ENCODE data around the gene DNAH17. TPM values are rescaled to one million over a fixed set of nuclear protein-coding genes. Genes with fewer than 3 reads are reported as not detected.

The DNAH17 gene
- total RNA-seq, 1 donor from 2014 or later, result 0.45 TPM

GRCh38 chr17:78458736-78459335, 118.4 kb downstream of the DNAH17 start:
- DNase-seq (ENCODE audit: low spot score), result no peak

DNA sequence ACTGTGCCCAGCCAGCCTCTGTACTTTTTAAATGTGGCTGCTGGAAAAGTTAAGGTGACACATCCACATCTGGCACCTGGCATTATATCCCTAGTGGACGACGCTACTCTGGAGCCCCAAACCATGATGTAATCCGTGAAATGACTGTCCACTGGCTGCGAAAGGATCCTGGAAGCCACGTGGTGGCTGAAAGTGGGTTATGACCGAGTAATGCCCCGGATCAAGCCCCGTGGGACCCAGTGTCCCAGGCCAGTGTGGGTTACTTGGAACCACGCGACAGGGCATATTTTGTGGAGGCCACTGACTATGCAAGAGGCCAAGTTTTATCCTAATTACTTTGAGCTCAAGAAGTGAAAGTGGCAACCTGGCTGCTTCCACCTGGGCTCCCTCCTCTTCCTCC, 119.1 kb downstream of the DNAH17 start:
- no peak for DNase-seq (ENCODE audit: low spot score)

DNA sequence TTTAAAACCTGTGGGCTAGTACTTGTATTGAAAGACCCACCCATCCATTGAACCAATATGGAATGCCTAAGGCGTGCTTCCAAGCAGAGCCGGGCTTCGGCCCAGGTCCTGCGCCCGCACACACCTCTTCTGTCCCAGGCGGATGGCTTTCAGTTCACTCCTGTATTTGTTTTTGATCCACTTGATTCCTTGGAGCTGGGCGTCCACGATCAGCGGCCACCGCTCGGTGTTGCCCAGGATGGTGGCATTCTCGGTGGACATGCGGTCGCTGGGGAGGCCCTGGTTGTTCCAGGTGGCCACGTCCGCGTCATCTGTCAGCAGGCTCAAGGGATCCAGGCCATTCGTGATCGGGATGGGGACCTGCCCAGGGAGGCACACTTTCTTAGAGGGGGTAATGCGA, 122.8 kb downstream of the DNAH17 start:
- DNase-seq (ENCODE audit: low spot score), result no peak

- DNase-seq (ENCODE audit: low spot score), result no peak
Measured at GRCh38 chr17:78451753-78452152, 125.4 kb downstream of the DNAH17 start.

DNA sequence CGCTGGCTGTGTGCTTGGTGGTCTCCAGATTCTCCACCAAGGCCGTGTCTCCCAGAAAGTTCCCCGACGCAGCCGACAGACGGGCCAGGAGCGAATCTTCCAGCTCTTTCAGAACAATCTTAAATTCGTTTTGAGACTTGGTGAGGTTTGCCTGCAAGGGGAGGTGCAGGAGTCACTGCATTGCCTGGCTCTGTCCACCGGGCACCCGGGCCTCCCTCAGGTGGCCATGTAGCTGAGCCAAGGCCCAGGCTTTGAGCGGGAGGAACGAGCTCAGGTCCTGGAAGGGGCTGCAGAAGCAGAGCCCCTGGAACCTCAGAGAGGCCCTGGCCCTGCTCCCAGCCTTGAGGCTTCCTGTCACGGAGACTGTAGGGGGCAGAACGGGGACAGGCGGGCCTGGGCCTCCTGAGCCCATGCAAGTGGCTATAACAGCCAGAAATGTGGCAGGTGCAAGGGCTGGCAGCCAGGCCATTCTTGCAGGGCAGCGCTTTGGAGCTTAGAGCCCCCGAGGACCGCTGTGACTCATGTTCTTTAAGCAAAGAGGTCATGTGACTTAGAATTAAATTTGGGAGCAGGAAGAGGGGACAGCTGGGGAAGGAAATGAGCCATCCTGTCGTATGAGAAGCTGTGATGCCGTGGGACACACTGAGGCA, 126.4 kb downstream of the DNAH17 start:
- DNase-seq (ENCODE audit: low spot score), result no peak

- DNase-seq (ENCODE audit: low spot score), result no peak
Measured at GRCh38 chr17:78449983-78450595, 127.1 kb downstream of the DNAH17 start.

- DNase-seq (ENCODE audit: low spot score), result no peak
Measured at GRCh38 chr17:78448356-78448993, 128.7 kb downstream of the DNAH17 start.

GRCh38 chr17:78446833-78447232, 130.4 kb downstream of the DNAH17 start:
- no peak for DNase-seq (ENCODE audit: low spot score)

GRCh38 chr17:78444392-78444791, 132.8 kb downstream of the DNAH17 start:
- no peak for DNase-seq (ENCODE audit: low spot score)

DNA sequence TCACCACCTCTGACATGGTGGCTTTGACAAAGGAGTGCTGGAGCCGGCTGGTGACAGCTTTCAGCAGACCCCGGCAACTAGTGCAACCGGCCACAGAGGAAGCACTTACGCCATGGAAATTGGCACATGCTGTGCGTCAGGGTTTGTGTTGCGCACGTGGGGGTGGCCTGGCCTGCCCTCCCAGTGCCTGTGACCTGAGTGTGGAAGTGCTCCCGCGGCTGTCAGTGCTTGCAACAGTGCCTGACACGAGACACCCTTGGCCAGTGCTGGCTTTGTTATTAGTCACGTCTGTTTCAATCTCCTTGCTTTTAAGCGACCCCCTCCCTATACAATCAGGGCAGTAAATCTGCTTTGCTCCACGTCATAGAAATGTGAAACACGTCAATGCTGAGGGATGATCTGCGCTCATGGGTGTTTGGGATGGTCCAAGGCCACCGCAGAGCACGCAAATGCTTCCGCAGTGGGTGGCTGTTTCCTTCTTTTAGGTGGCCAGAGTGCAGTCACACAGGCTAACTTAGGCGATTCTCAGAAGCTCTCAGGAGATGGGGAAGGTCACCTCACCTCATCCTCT, 134.5 kb downstream of the DNAH17 start:
- no peak for DNase-seq (ENCODE audit: low spot score)

GRCh38 chr17:78441271-78441971, 135.8 kb downstream of the DNAH17 start:
- no peak for DNase-seq (ENCODE audit: low spot score)

- DNase-seq (ENCODE audit: low spot score), result no peak
Measured at GRCh38 chr17:78438694-78439325, 138.4 kb downstream of the DNAH17 start.

- DNase-seq (ENCODE audit: low spot score), result no peak
Measured at GRCh38 chr17:78438271-78438691, 138.9 kb downstream of the DNAH17 start.

GRCh38 chr17:78437508-78438169, 139.6 kb downstream of the DNAH17 start:
- DNase-seq (ENCODE audit: low spot score), result no peak

- no peak for DNase-seq (ENCODE audit: low spot score)
Measured at GRCh38 chr17:78435330-78436005, 141.7 kb downstream of the DNAH17 start.

DNA sequence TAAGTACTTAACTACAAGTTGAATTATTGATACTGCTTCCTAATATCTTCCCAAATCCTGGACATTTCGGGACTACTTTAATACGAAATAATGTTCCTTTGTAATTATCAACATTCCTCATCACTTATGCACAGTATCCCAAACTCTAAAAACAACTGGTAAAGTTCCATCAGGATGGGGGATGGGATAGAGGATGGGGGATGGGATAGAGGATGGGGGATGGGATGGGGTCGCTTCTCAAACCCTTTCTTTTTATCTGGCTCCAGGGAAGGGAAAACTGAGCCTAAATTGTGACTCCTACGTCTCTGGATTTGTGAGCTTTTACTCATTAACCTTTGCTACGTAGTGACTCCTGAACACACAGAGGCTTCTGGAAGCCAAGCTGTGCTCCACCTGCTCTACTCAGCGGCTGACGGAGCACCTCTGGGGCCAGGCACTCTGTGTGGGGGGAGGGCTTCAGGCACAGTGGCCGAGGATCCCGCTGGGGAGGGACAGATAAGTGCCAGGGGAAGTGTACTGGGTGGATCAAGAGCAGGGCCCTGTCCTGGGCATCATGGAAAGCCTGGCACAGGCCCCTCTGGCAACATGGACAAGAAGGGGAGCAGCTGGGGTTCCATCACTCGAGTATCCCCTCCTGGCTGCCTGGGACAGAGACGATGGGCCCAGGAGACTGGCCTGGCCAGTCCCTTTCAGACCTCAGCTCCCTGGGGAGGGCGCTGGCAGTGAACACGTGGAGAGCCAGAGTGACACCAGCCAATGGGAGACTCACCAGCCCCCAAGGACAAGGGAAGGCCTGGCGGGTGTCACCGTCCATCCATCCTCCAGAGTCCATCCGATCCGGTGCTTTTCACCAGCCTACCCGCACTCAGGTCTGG, 142.5 kb downstream of the DNAH17 start:
- no peak for DNase-seq (ENCODE audit: low spot score)

- no peak for DNase-seq (ENCODE audit: low spot score)
Measured at GRCh38 chr17:78433780-78434335, 143.3 kb downstream of the DNAH17 start.

GRCh38 chr17:78433013-78433727, 144.0 kb downstream of the DNAH17 start:
- DNase-seq (ENCODE audit: low spot score), result no peak
